IPS-11a (cell line): ENCODE data around the gene CCDC110.
A peak's percentile ranks its signal among the peaks of the same experiment; 100 is the strongest.
"Not testable (repeated sequence)": the region's sequence is repeated elsewhere in the genome, so short reads cannot be mapped to it uniquely, and the experiment has no call there.

Experiments
- H3K4me3 ChIP-seq: one replicate; pipeline ENCODE4 v1.5.1; 2013; ENCODE audit warnings: low read depth, low read length, control low read depth

CCDC110 gene

GRCh38 chr4:185471235-185472102 lies at the start of gene CCDC110:
Gene CCDC110 (minus strand): TSS chr4:185471733. CDS start chr4:185471683, 50 bp downstream.
- H3K4me3 ChIP-seq = peak within 1 kb of the TSS; percentile 73

DNA sequence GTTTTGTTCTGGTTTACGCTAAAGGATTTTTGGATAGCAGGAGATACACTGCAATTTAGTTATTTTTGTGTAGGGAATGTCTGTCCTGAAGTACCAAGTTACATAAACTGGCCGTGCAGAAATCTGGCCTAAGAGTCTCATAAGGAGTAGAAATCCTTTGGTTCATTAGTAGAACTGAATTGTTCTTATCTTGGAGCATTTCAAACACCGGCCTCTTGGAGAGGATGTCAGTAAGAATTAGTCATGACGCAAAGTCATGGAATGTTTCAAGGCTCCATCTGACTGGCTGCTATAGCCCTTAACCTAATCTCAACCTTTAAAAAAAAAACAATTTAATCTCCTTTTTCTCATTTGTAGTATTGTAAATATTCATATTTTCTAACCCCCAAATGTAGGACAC lies 48.6 kb upstream of the CCDC110 start:
- no peak overlapping the region for H3K4me3 ChIP-seq

GRCh38 chr4:185518494-185518893 lies 47.0 kb upstream of the CCDC110 start:
- H3K4me3 ChIP-seq = no peak overlapping the region

DNA sequence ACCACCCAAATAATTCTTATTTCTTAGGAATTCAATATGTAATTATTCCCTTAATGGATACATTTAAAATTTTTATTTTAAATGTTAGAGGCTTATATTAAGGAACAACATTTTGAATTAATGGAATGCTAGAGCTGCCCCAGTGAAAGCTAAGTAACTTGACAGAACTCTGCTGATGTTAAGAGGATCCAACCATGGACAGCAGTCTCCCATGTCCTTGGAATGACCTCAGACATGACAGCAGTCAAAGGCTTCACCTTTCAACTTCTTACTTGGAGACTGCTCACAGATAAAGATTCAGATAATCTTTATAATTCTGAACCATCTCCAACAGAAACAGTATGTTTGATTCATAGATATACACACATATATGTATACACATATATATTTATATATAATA lies 46.5 kb upstream of the CCDC110 start:
- H3K4me3 ChIP-seq = no peak overlapping the region

DNA sequence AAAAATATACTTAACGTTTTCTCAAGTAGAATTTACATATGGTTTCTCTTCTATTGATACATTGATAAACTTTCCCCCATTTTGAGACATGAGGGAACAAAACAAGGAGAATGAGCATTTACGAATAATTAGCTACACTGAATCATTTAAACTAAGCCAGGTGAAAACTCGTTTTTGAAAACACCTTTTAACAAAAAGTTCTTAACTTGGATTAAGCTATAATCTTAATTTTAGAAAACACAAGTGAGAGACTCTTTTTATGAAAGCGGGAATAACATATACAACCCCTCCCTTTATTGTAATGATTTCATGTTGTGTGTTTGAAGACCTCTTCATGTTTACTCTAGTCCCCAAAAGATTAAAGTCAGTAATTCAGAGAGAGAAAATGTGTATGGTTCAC lies 43.7 kb upstream of the CCDC110 start:
- H3K4me3 ChIP-seq = no peak overlapping the region

DNA sequence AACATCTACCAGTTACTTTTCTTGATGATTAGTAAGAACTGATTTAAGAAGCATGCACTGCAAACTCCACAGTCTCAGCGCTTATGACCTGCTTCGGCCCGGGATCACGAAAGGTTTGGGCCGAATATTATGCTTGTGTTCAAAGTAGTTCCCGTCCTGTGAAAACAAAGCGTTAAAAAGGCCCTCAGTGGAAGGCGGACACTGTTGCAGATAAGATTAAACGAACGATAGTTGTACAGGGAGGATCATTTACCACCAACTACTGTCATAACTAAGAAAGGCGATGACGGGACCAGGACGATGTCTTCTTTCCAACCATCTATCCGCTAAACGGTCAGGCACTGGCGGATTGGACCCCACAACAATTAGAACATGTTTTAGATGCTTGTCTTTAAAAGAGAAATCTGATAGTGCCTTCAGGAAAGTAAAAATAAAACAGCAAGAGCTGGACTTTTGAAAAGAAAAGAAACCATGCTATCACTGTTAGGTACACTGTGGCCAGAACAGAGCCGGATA lies 42.7 kb upstream of the CCDC110 start:
- H3K4me3 ChIP-seq = no peak overlapping the region

GRCh38 chr4:185513489-185514181 lies 42.1 kb upstream of the CCDC110 start:
- H3K4me3 ChIP-seq = no peak overlapping the region

- no peak overlapping the region for H3K4me3 ChIP-seq
Measured at GRCh38 chr4:185512516-185512915, 41.0 kb upstream of the CCDC110 start.

GRCh38 chr4:185511243-185511642 lies 39.7 kb upstream of the CCDC110 start:
- H3K4me3 ChIP-seq = not testable (repeated sequence)

DNA sequence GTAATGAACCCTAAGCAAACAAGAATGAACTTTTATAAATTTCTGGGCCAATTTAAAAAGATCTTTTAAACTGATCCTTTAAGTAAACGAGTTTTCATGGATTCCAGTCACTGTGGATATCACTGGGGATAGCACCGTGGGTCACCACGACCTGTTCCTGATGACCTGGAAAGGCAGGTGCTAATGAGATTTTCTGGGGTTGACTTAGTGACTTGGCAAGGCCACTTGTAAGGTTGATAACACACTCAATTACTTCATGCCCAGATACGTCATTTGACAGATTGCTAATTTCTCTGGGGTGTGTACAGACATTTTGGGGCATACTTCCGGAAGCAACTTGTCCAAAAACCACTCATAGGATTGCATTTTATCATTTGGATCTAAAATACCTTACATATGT lies 39.3 kb upstream of the CCDC110 start:
- no peak overlapping the region for H3K4me3 ChIP-seq

DNA sequence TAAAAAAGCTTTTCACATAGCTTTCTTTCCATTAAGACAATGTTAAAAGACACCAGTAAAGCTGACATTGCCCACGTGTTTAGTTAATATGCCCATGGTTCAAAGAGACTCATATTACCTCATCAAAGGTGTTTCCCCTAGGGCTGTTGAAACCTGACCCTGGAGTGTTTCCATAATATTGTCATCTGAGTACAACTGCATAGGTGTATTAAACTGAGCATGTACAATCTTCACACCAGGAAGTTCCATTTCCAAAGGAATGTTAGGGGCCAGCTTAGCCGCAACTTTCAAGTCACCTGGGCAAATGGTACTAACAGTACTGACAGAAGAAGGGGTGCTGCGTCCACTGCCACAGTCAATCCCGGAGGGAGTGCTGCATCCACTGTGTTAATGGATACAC lies 36.6 kb upstream of the CCDC110 start:
- H3K4me3 ChIP-seq = no peak overlapping the region

- H3K4me3 ChIP-seq = no peak overlapping the region
Measured at GRCh38 chr4:185506422-185506821, 34.9 kb upstream of the CCDC110 start.

DNA sequence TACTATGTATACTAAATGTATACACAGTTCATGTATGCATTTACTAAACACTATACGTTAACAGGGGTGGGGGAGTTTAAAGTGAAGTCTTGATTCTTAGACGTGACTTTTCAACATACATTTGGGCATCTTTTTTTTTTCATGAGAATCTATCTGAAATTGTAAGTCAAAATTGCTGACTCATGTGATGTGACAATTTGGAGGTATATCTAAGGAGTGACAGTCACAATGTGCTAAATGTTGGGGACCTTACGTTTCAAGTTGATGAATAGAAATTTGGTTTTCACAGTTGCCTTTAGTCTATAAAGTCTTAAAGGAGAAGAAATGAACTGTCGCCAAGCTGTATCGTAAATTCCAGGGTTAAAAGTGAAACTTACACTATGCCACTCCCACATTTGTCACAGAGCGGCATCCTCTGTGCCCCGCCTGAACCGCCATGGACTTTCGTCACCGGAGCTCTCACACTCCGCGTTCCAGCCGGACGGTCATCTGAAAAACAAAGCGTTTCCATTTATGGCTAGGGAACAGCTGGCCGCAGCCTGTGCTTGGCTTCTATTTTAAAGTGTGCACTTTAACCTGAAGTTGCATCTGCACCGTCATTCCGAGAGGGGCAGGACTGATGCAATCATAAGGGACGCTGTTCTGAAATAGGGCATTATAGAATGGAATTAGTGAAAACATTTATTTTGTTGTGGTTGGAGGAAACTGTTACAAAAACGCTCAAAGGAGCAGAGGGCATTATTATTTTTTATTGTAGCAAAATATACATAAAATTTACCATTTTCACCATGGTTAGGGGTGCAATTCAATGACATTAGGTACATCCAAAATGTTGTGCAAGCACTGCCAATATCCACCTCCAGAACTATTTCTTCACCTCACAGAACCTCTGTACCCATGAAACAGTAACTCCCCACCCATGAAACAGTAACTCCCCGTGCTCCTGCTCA lies 32.8 kb upstream of the CCDC110 start:
- H3K4me3 ChIP-seq = no peak overlapping the region

DNA sequence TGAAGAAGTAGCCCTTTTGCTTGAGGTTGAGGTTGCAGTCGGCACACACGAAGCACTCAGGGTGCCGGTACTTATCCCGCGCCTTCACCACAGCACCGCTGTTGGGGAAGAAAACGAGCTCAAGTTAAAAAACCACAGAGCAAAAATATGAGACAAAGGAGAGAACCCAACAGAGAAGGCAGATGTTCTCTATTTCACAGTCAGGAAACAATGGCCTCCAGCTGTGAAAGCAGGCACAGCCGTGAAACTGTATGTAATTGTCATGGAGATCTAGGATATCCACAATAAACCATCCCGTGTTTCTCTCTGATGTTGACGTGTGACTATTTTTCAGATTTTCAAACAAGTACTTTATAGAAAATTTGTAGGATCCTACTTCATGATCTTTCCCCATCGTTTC lies 30.9 kb upstream of the CCDC110 start:
- H3K4me3 ChIP-seq = no peak overlapping the region

DNA sequence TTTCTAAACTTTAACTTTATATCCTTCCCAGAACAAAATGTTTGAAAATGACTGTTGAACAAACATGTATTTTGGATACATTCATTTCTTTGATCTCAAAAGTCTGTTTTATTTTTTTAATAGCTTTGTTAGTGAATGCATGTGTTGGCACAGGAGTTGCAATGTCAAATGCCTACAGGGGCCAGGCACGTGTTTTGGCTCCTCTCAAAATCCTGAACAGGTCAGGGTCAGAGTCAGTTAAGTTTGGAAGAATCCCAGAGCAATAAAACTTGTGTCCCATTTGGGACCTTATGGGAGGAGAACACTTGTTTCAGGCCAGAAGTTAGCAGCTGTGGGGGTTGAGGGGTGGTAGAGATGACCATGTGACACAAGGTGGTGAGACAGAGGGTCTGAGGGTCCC lies 29.0 kb upstream of the CCDC110 start:
- no peak overlapping the region for H3K4me3 ChIP-seq

GRCh38 chr4:185500035-185500434 lies 28.5 kb upstream of the CCDC110 start:
- H3K4me3 ChIP-seq = no peak overlapping the region

- H3K4me3 ChIP-seq = no peak overlapping the region
Measured at GRCh38 chr4:185488650-185489049, 17.1 kb upstream of the CCDC110 start.

- no peak overlapping the region for H3K4me3 ChIP-seq
Measured at GRCh38 chr4:185481401-185481800, 9.9 kb upstream of the CCDC110 start.

GRCh38 chr4:185480016-185480732 lies 8.6 kb upstream of the CCDC110 start:
- H3K4me3 ChIP-seq = no peak overlapping the region

- H3K4me3 ChIP-seq = no peak overlapping the region
Measured at GRCh38 chr4:185479507-185479971, 8.0 kb upstream of the CCDC110 start.
